GM13976 (cell line): Measurements from ENCODE around the gene CYP4F8.
"Not testable (repeated sequence)": the region's sequence is repeated elsewhere in the genome, so short reads cannot be mapped to it uniquely, and the experiment has no call there.

ENCODE experiments used
- DNase-seq: peaks from one replicate; pipeline ENCODE4 v3.0.0; 2012; ENCODE audit warnings: low spot score
- CTCF ChIP-seq: IDR thresholded peaks from 2 replicates; pipeline ENCODE4 v1.5.1; 2012; ENCODE audit warnings: borderline replicate concordance, mild to moderate bottlenecking; ENCODE audit not compliant: insufficient read depth; ENCODE audit errors: extremely low read depth, missing control alignments, control extremely low read depth
- in situ Hi-C: fragments of 300-500 bp; cut with MboI; formaldehyde crosslinking; loops from one replicate; pipeline ENCODE4 v1.12.0; 2022; ENCODE audit warnings: low sequenced_read_pairs, mixed read lengths, inconsistent platforms; ENCODE audit not compliant: unreplicated experiment

CYP4F8 gene

GRCh38 chr19:15671237-15671821 is 56.3 kb downstream of the CYP4F8 start:
- TF ChIP-seq CTCF, result no peak
- in situ Hi-C loops, result no loop called here

DNA sequence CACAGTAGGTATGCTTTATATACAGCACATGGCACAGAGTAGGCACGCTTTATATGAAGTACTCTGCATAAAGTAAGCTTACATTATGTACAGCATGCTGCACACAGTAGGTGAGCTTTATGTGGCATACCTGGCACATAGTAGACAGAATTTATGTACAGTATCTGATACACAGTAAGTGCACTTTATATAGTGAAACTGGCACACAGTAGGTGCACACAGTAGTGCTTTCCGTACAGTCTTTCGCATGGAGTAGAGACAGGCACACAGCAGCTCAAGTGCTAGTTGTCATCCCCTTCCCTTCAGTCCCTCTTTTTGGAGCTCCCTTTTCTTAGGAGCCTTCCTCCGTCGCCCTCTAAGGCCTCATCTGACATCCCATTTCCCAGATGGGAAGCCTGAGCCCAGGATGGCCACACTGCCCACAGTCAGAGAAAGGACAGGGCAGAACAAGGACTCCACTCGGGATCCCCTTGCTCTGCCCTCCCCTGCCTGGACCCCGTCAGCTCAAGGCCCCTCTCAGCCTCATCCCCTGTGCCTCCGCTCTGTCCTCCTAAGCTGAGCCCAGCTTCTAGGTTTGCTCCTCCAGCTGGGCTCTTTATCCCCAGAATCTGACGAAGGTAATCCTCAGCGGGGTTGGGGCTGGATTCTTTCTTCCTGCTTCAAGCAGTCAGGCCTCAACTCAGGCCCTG is 57.0 kb downstream of the CYP4F8 start:
- TF ChIP-seq CTCF, result no peak
- in situ Hi-C loops, result no loop called here

More at GRCh38 chr19:15671237-15671821, 56.3 kb downstream of the CYP4F8 start:
- DNase-seq, result no peak

GRCh38 chr19:15672580-15673175 is 57.7 kb downstream of the CYP4F8 start, which contains the start of gene CYP4F12:
TSS of gene CYP4F12 (plus strand) at chr19:15673087. CDS start at chr19:15673530, 443 bp downstream.
- no peak for TF ChIP-seq CTCF
- in situ Hi-C loops, result no loop called here

More for the DNA sequence above, 57.0 kb downstream of the CYP4F8 start:
- DNase-seq, result no peak

DNA sequence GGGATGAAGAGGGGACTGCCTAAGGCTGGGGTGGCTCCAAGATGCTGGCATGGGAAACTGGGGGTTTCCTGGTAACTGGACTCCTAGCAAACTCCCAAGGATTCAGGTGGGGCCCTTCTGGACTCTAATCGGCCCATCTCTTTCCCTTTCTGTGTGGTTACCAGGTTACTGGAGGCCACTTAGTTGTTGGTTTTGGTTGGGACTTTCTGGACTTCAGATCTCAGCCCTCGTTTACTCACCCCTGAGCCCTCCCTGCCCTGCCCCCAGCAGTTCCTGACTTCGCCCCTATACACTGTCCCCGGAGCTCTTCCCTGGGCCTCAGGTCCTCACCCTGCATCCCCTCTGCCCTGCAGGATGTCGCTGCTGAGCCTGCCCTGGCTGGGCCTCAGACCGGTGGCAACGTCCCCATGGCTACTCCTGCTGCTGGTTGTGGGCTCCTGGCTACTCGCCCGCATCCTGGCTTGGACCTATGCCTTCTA is 58.2 kb downstream of the CYP4F8 start:
- TF ChIP-seq CTCF, result no peak
- in situ Hi-C loops, result no loop called here
- DNase-seq, result no peak

More at GRCh38 chr19:15672580-15673175, 57.7 kb downstream of the CYP4F8 start, which contains the start of gene CYP4F12:
- DNase-seq, result no peak

GRCh38 chr19:15675560-15675959 is 60.5 kb downstream of the CYP4F8 start:
- TF ChIP-seq CTCF, result no peak
- in situ Hi-C loops, result loop anchor here (5.0 kb wide), 1 partner anchor 102 kb away; no protein-coding TSS in a partner anchor

GRCh38 chr19:15679089-15679488 is 64.1 kb downstream of the CYP4F8 start:
- no peak for TF ChIP-seq CTCF
- no peak for DNase-seq
- in situ Hi-C loops, result loop anchor here (5.0 kb wide), 1 partner anchor 98 kb away; no protein-coding TSS in a partner anchor

More at GRCh38 chr19:15675560-15675959, 60.5 kb downstream of the CYP4F8 start:
- no peak for DNase-seq

DNA sequence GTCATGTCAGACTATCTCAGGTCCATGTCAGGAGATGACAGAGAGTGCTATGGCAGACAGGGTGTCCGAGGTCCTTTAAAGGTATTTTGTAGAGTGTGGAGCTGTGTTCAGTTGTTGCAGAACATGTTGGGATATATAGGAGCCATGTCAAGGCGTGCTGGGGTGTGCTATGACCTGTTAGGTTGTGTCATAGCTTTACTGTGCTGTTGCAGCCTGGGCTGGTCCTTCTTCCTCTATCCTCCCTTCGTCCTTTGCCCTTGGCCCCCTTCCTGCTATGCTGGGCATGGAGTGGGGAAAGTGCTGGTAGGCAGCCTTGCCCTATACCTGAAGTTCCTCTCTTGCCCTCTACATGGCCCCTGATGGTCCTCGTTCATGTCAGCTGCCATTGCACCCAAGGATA is 64.8 kb downstream of the CYP4F8 start:
- in situ Hi-C loops, result loop anchor here (5.0 kb wide), 1 partner anchor 97 kb away; no protein-coding TSS in a partner anchor
- not testable (repeated sequence) for DNase-seq
